ENCODE data around the gene MYOCD.

The MYOCD gene

GRCh38 chr17:12665263-12666210 is at the start of gene MYOCD:
Gene MYOCD (plus strand): TSS chr17:12665890. CDS start chr17:12666189, 299 bp downstream.
- no peaks in the 10 kb centered on the region for H3K9me3 Mint-ChIP-seq
- H3K4me1 Mint-ChIP-seq (ENCODE audit: low read depth): no peaks in the 10 kb centered on the region
- H3K27ac Mint-ChIP-seq: no peak within 1 kb of the TSS
- H3K36me3 Mint-ChIP-seq (ENCODE audit: low read depth): no peaks in the 10 kb centered on the region
- peaks cover 30% of the 10 kb centered on the region for H3K27me3 Mint-ChIP-seq (ENCODE audit: low read depth)
- no peak within 1 kb of the TSS for H3K4me3 Mint-ChIP-seq

GRCh38 chr17:12616161-12616560 is 49.5 kb upstream of the MYOCD start:
- Mint-ChIP-seq H3K27ac (no peak overlapping the region), H3K27me3 (ENCODE audit: low read depth) (no peaks in the 10 kb centered on the region), H3K36me3 (ENCODE audit: low read depth) (no peaks in the 10 kb centered on the region), H3K4me1 (ENCODE audit: low read depth) (no peaks in the 10 kb centered on the region), H3K9me3 (peaks cover 28% of the 10 kb centered on the region), H3K4me3 (no peak overlapping the region)

- no peaks in the 10 kb centered on the region for H3K36me3 Mint-ChIP-seq (ENCODE audit: low read depth)
Measured at GRCh38 chr17:12618557-12618956, 47.1 kb upstream of the MYOCD start.

GRCh38 chr17:12619459-12620199 is 46.1 kb upstream of the MYOCD start:
- H3K27ac Mint-ChIP-seq: no peak overlapping the region
- H3K9me3 Mint-ChIP-seq: peaks cover 25% of the 10 kb centered on the region

More at GRCh38 chr17:12618557-12618956, 47.1 kb upstream of the MYOCD start:
- peaks cover 29% of the 10 kb centered on the region for H3K9me3 Mint-ChIP-seq
- H3K27ac Mint-ChIP-seq: no peak overlapping the region
- H3K27me3 Mint-ChIP-seq (ENCODE audit: low read depth): no peaks in the 10 kb centered on the region
- H3K4me1 Mint-ChIP-seq (ENCODE audit: low read depth): no peaks in the 10 kb centered on the region
- no peak overlapping the region for H3K4me3 Mint-ChIP-seq

GRCh38 chr17:12620200-12620720 is 45.4 kb upstream of the MYOCD start:
- Mint-ChIP-seq H3K36me3 (ENCODE audit: low read depth) (no peaks in the 10 kb centered on the region), H3K27ac (no peak overlapping the region), H3K4me1 (ENCODE audit: low read depth) (no peaks in the 10 kb centered on the region), H3K27me3 (ENCODE audit: low read depth) (no peaks in the 10 kb centered on the region), H3K4me3 (no peak overlapping the region), H3K9me3 (peaks cover 19% of the 10 kb centered on the region)

More at GRCh38 chr17:12619459-12620199, 46.1 kb upstream of the MYOCD start:
- Mint-ChIP-seq H3K27me3 (ENCODE audit: low read depth) (no peaks in the 10 kb centered on the region), H3K4me3 (no peak overlapping the region), H3K36me3 (ENCODE audit: low read depth) (no peaks in the 10 kb centered on the region), H3K4me1 (ENCODE audit: low read depth) (no peaks in the 10 kb centered on the region)

GRCh38 chr17:12622726-12623125 is 43.0 kb upstream of the MYOCD start:
- Mint-ChIP-seq H3K9me3 (peaks cover 27% of the 10 kb centered on the region), H3K4me1 (ENCODE audit: low read depth) (no peaks in the 10 kb centered on the region), H3K27ac (no peak overlapping the region), H3K36me3 (ENCODE audit: low read depth) (no peaks in the 10 kb centered on the region), H3K27me3 (ENCODE audit: low read depth) (no peaks in the 10 kb centered on the region), H3K4me3 (no peak overlapping the region)

- no peak overlapping the region for H3K4me3 Mint-ChIP-seq
- H3K27me3 Mint-ChIP-seq (ENCODE audit: low read depth): no peaks in the 10 kb centered on the region
- H3K27ac Mint-ChIP-seq: no peak overlapping the region
- peaks cover 28% of the 10 kb centered on the region for H3K9me3 Mint-ChIP-seq
- no peaks in the 10 kb centered on the region for H3K4me1 Mint-ChIP-seq (ENCODE audit: low read depth)
- no peaks in the 10 kb centered on the region for H3K36me3 Mint-ChIP-seq (ENCODE audit: low read depth)
Measured at GRCh38 chr17:12623220-12623848, 42.4 kb upstream of the MYOCD start.

GRCh38 chr17:12624211-12624610 is 41.5 kb upstream of the MYOCD start:
- no peak overlapping the region for H3K4me3 Mint-ChIP-seq

GRCh38 chr17:12625092-12625491 is 40.6 kb upstream of the MYOCD start:
- no peaks in the 10 kb centered on the region for H3K36me3 Mint-ChIP-seq (ENCODE audit: low read depth)
- no peaks in the 10 kb centered on the region for H3K4me1 Mint-ChIP-seq (ENCODE audit: low read depth)
- peaks cover 31% of the 10 kb centered on the region for H3K9me3 Mint-ChIP-seq
- H3K4me3 Mint-ChIP-seq: no peak overlapping the region
- H3K27me3 Mint-ChIP-seq (ENCODE audit: low read depth): no peaks in the 10 kb centered on the region
- H3K27ac Mint-ChIP-seq: no peak overlapping the region

More at GRCh38 chr17:12624211-12624610, 41.5 kb upstream of the MYOCD start:
- no peaks in the 10 kb centered on the region for H3K36me3 Mint-ChIP-seq (ENCODE audit: low read depth)
- no peaks in the 10 kb centered on the region for H3K4me1 Mint-ChIP-seq (ENCODE audit: low read depth)
- H3K27ac Mint-ChIP-seq: no peak overlapping the region
- no peaks in the 10 kb centered on the region for H3K27me3 Mint-ChIP-seq (ENCODE audit: low read depth)
- H3K9me3 Mint-ChIP-seq: peaks cover 31% of the 10 kb centered on the region

GRCh38 chr17:12627177-12627629 is 38.5 kb upstream of the MYOCD start:
- Mint-ChIP-seq H3K27me3 (ENCODE audit: low read depth) (no peaks in the 10 kb centered on the region), H3K4me3 (no peak overlapping the region), H3K36me3 (ENCODE audit: low read depth) (no peaks in the 10 kb centered on the region), H3K4me1 (ENCODE audit: low read depth) (no peaks in the 10 kb centered on the region), H3K9me3 (peaks cover 34% of the 10 kb centered on the region), H3K27ac (no peak overlapping the region)

- H3K27ac Mint-ChIP-seq: no peak overlapping the region
- H3K4me1 Mint-ChIP-seq (ENCODE audit: low read depth): no peaks in the 10 kb centered on the region
- no peak overlapping the region for H3K4me3 Mint-ChIP-seq
- H3K36me3 Mint-ChIP-seq (ENCODE audit: low read depth): no peaks in the 10 kb centered on the region
- H3K27me3 Mint-ChIP-seq (ENCODE audit: low read depth): no peaks in the 10 kb centered on the region
- H3K9me3 Mint-ChIP-seq: peaks cover 32% of the 10 kb centered on the region
Measured at GRCh38 chr17:12627781-12628451, 37.8 kb upstream of the MYOCD start.

GRCh38 chr17:12631076-12631475 is 34.6 kb upstream of the MYOCD start:
- no peak overlapping the region for H3K4me3 Mint-ChIP-seq
- H3K9me3 Mint-ChIP-seq: peaks cover 34% of the 10 kb centered on the region
- H3K36me3 Mint-ChIP-seq (ENCODE audit: low read depth): no peaks in the 10 kb centered on the region
- no peak overlapping the region for H3K27ac Mint-ChIP-seq
- H3K4me1 Mint-ChIP-seq (ENCODE audit: low read depth): no peaks in the 10 kb centered on the region
- no peaks in the 10 kb centered on the region for H3K27me3 Mint-ChIP-seq (ENCODE audit: low read depth)

- H3K4me1 Mint-ChIP-seq (ENCODE audit: low read depth): no peaks in the 10 kb centered on the region
- no peak overlapping the region for H3K27ac Mint-ChIP-seq
- H3K4me3 Mint-ChIP-seq: no peak overlapping the region
- H3K27me3 Mint-ChIP-seq (ENCODE audit: low read depth): no peaks in the 10 kb centered on the region
- no peaks in the 10 kb centered on the region for H3K36me3 Mint-ChIP-seq (ENCODE audit: low read depth)
- H3K9me3 Mint-ChIP-seq: peaks cover 29% of the 10 kb centered on the region
Measured at GRCh38 chr17:12632785-12633184, 32.9 kb upstream of the MYOCD start.
